AG08396 (cell line): ENCODE measurements around the gene GHSR.

Experiments
- DNase-seq: peaks from one replicate; pipeline ENCODE4 v3.0.0; 2012; ENCODE audit warnings: low spot score, mixed read lengths

Gene GHSR, protein sequence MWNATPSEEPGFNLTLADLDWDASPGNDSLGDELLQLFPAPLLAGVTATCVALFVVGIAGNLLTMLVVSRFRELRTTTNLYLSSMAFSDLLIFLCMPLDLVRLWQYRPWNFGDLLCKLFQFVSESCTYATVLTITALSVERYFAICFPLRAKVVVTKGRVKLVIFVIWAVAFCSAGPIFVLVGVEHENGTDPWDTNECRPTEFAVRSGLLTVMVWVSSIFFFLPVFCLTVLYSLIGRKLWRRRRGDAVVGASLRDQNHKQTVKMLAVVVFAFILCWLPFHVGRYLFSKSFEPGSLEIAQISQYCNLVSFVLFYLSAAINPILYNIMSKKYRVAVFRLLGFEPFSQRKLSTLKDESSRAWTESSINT

DNA sequence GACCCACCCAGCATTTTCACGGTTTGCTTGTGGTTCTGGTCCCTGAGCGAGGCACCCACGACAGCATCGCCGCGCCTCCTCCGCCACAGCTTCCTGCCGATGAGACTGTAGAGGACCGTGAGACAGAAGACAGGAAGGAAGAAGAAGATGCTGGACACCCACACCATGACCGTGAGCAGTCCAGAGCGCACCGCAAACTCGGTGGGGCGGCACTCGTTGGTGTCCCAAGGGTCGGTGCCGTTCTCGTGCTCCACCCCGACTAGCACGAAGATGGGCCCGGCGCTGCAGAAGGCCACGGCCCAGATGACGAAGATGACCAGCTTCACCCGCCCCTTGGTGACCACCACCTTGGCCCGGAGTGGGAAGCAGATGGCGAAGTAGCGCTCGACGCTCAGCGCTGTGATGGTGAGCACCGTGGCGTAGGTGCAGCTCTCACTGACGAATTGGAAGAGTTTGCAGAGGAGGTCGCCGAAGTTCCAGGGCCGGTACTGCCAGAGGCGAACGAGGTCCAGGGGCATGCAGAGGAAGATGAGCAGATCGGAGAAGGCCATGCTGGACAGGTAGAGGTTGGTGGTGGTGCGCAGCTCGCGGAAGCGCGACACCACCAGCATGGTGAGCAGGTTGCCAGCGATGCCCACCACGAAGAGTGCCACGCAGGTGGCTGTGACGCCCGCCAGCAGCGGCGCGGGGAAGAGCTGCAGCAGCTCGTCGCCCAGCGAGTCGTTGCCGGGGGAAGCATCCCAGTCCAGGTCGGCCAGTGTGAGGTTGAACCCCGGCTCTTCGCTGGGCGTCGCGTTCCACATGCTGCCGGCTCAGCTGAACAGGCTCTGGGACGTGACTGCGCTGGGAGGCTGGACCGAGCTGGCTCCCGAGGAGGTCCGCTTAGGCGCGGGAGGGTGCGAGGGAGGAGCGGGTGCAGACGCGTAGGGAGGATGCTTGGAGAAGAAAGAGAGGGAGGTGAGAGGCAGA, at the start of gene GHSR:
Gene GHSR, minus strand, starts transcription at position 846 of the 969 bp plus-strand sequence. Its CDS starts 43 bp downstream, at position 803.
- DNase-seq, result no peak

GRCh38 chr3:172490198-172490669, 42.0 kb upstream of the GHSR start:
- DNase-seq, result peak; percentile 55

- DNase-seq, result no peak
Measured at GRCh38 chr3:172478116-172478515, 29.9 kb upstream of the GHSR start.

GRCh38 chr3:172476347-172476746, 28.1 kb upstream of the GHSR start:
- DNase-seq, result no peak

DNA sequence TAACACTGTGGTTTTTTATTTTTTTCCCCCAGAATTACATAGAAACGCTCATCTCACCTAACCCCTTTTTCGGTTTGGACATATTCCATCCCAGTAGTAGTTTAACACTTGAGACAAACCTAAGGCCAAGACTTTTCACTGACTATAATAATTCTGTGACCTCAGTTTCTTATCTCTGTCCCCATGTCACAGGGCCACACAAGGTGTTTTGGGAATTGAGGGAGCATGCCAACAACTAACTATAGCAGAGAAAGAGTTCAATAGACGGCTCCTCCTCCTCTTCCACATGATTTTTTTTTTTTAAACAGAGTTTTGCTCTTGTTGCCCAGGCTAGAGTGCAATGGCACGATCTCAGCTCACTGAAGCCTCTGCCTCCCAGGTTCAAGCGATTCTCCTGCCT, 27.4 kb upstream of the GHSR start:
- DNase-seq, result no peak

DNA sequence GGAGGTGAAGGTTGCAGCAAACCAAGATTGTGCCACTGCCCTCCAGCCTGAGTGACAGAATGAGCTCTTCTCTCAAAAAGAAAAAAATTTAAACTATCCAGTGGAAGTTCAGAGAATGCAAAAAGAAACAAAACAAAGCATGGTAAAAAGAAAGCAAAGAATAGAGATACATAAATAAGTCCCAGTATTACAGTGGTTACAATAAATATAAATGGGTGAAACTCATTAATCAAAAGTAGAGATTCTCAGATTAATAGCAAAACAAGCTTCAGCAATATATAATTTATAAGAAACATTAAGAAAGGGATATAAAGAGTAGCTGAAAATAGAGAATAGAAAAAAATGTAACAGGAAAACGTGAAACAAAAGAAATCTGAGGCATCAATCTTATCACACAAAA, 23.6 kb upstream of the GHSR start:
- DNase-seq, result no peak

DNA sequence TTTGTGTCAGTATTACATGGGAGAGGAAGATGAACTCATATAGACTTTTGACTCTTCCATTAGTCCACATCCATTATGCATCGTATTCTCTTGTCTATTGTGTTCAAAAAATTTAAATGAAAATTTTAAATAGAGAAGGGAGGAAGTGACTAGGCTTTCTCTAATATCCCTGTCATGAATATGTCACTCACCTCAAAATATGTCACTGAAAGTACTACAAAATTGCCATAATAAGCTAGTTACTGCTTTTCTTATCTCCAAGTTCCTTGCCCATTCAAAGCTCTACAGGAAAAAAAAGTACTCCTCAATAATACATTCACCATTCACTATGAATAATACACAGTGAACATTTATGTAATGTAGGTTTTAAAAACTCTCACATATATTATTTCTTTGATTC, 22.3 kb upstream of the GHSR start:
- no peak for DNase-seq

GRCh38 chr3:172467170-172467824, 19.0 kb upstream of the GHSR start:
- DNase-seq, result no peak

GRCh38 chr3:172466553-172467130, 18.4 kb upstream of the GHSR start:
- DNase-seq, result no peak

DNA sequence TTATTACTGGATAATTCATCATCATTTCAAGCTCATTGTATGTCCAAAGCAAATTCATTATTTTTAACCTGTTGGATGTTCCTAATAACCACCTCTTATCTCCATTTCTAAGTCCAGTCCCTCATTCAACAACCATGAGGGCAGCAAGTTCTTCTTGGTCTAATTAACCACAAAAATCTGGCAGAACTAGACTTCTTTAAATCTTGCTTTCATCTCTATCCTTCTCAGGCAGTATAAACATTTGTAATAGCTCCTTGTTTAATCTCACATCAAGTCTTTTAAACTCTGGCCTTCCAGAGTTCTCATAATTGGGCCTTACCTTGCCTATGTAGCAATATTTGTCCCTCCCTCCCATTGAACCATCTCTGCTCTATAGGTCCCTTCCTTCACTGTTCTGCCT, 17.0 kb upstream of the GHSR start:
- DNase-seq, result no peak

DNA sequence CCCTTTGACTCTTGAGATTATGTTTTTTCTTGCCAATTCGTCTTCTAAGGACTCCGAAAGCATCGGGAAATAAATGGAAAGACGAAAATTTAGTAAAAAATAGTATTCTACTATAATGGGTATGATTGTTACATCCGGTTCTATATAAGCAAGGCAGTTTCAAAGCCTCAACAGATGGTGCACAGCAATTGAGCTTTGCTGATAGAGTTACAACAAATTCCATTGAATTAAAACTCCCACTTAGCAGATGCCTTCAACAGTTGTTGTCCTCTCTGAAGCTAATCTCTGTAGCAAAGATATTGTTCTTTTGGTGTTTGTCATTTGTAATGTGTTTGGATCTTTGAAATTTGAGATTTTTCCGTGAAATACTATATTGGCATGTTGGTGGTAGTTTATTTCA, 16.1 kb upstream of the GHSR start:
- no peak for DNase-seq

- DNase-seq, result peak; percentile 43
Measured at GRCh38 chr3:172461530-172462138, 13.4 kb upstream of the GHSR start.

- DNase-seq, result no peak
Measured at GRCh38 chr3:172456404-172456803, 8.1 kb upstream of the GHSR start.

GRCh38 chr3:172454180-172454579, 5.9 kb upstream of the GHSR start:
- no peak for DNase-seq

DNA sequence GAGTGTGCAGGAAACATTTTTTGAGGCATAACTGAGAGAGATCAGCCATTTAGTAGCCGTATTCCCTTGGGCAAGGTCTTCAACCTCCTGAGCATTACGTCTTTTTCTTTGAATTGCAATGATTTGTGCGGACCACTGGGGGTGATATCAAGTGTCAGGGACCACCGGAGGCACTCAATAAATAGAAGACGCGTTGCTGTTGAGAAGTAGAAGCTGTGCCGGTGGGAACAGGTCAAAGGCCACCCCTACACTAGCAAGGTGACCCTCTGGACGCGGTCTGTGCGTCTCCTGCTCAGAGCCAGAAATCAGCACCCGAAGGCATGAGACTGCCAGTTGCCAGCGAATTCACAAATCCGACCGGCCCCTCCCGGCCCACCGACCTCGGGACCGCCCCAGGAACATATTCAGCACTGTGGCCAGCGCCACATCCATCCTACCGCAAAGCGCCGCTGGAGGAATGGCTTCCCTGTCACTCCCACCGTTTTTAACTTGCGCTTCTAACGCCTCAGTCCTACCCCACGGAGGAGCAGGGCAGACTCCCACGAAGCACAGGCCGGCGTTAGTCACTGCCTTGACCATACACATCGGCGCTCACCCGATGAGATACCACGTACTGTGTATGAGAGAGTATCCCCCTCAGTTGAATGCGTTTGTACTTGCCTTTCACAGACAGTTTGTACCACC, 1.4 kb upstream of the GHSR start:
- DNase-seq, result peak; percentile 53

DNA sequence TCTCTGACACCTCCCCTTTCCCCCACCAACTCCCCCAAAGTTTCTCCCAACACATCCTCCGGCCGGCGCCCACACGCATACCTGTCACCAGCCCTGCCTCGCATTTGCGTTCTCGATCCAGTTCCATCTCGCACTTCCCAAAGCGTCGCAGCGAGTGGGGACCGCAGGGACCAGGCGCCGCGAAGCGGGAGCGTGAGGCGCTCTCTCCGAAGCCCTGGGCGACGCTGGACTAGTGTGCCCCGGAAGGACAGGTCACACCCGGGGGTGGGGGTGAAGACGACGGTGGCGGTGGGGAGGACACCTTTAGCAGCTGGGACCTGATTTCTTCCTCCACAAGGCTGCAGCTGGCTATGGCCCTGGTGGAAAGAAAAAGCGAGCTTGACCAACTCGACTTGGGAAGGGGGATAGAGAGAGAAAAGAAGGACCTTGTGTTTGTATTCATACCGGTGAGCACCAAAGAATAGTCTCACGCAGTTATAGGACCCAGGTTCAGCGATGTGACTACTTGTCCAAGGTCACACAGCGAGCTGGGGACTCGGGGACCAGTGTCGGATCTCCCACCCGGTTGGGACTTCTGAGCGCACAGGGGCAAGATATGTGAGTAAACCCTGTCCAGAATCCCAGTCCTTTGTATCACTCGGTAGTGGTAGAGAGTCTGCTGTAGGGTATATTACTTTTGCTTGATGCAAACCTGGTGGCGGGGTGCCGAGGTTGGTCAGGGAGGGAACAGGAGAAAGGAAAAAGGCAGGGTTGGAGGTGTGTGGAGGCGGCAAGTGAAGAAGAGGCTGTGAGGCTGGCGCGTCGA, 607 bp upstream of the GHSR start:
- no peak for DNase-seq

- no peak for DNase-seq
Measured at GRCh38 chr3:172446198-172446597, 2.1 kb downstream of the GHSR start.

- DNase-seq, result no peak
Measured at GRCh38 chr3:172444821-172445220, 3.4 kb downstream of the GHSR start.

- DNase-seq, result no peak
Measured at GRCh38 chr3:172442606-172443005, 5.7 kb downstream of the GHSR start.

- no peak for DNase-seq
Measured at GRCh38 chr3:172441581-172441980, 6.7 kb downstream of the GHSR start.
